B cell (primary cell): Measurements from ENCODE around the gene MRPS27.

Source experiments
- CTCF ChIP-seq: fragments of 200-600 bp; IDR thresholded peaks from one replicate; pipeline ENCODE4 v1.8.0; 2022; ENCODE audit warnings: antibody characterized with exemption, mild to moderate bottlenecking
- EZH2 ChIP-seq: IDR thresholded peaks from 2 replicates; pipeline ENCODE4 v1.6.1; 2012; ENCODE audit warnings: borderline replicate concordance, low read depth, mild to moderate bottlenecking, moderate library complexity, low read length; ENCODE audit not compliant: insufficient read depth, poor library complexity, severe bottlenecking

- no peak for TF ChIP-seq CTCF
- no peak for TF ChIP-seq EZH2
These were observed 52.4 kb downstream of the MRPS27 start for GRCh38 chr5:72267685-72268084.
